Measurements from ENCODE around the gene PIK3AP1. TPM values are rescaled to one million over a fixed set of nuclear protein-coding genes. Genes with fewer than 3 reads are reported as not detected.
"Not testable (repeated sequence)": the region's sequence is repeated elsewhere in the genome, so short reads cannot be mapped to it uniquely, and the experiment has no call there.

The PIK3AP1 gene
- total RNA-seq, 6 experiments from 2014 or later = 36.2 to 197 (median 141) TPM

DNA sequence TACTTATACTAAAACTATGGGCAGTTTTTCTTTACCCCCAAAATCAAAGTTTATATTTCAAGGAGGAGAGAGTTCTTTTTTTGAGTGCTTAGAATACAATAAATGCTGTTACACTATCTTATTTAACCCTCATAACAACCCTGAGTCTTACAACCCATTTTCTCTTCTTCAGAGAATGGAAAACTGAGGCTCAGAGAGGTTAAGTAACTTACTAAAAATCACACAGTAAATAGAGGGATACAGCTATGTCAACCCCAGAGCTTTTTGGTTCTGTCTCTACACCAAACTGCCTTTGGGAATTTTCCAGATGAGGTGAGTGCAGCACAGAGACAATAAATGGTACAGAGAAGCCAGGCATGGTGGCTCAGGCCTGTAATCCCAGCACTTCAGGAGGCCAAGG lies 25.6 kb upstream of the PIK3AP1 start:
- H3K4me1 ChIP-seq = no peaks in the 10 kb centered on the region
- intact Hi-C loops (cut with DNase I) = no loop called here
- H3K4me3 ChIP-seq = no peak overlapping the region
- no peak for ATAC-seq
- H3K9me3 ChIP-seq = no peaks in the 10 kb centered on the region
- no peaks in the 10 kb centered on the region for H3K36me3 ChIP-seq
- DNase-seq = no peak
- no peaks in the 10 kb centered on the region for H3K27me3 ChIP-seq
- TF ChIP-seq, protein P1, sequence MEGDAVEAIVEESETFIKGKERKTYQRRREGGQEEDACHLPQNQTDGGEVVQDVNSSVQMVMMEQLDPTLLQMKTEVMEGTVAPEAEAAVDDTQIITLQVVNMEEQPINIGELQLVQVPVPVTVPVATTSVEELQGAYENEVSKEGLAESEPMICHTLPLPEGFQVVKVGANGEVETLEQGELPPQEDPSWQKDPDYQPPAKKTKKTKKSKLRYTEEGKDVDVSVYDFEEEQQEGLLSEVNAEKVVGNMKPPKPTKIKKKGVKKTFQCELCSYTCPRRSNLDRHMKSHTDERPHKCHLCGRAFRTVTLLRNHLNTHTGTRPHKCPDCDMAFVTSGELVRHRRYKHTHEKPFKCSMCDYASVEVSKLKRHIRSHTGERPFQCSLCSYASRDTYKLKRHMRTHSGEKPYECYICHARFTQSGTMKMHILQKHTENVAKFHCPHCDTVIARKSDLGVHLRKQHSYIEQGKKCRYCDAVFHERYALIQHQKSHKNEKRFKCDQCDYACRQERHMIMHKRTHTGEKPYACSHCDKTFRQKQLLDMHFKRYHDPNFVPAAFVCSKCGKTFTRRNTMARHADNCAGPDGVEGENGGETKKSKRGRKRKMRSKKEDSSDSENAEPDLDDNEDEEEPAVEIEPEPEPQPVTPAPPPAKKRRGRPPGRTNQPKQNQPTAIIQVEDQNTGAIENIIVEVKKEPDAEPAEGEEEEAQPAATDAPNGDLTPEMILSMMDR (IDR thresholded peaks at IDR 0.05) = no peak
- TF ChIP-seq POLR2A (IDR thresholded peaks at IDR 0.05) = no peak
- H3K27ac ChIP-seq = no peak overlapping the region

DNA sequence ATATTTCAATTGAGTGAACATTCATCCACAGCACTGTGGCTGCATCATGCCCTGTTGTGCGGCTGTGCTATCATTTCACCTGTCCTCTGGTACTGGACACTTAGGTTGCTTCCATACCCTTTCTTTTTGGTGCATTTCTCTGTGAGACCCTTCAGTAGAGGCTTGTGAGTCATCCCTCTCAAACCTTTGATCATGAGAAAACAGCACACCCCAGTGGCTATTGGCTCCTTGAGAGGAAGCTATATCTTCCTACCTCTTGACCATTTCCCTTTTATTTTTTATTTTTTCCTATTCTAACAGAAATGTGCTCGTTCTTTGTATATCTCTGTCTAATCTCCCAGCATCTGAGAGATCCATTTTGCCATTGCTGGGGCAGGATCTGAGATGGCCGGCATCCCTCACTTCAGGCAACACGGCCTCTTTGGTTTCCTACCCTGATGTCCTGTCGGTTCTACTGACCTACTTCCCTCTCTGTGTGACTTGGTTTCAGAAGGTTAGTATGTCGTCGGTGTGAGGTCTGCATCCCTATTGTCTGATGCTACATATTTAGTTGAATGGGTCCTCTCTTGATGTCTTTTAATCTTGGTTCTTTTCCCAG lies 23.8 kb upstream of the PIK3AP1 start:
- DNase-seq = no peak
- H3K4me1 ChIP-seq = no peaks in the 10 kb centered on the region
- H3K4me3 ChIP-seq = no peak overlapping the region
- H3K36me3 ChIP-seq = no peaks in the 10 kb centered on the region
- peak; percentile 56 to 65 (median 61) for ATAC-seq
- no peak overlapping the region for H3K27ac ChIP-seq
- no peaks in the 10 kb centered on the region for H3K9me3 ChIP-seq
- TF ChIP-seq, protein P1 (IDR thresholded peaks at IDR 0.05) = peak; percentile 35 to 40 (median 38)
- TF ChIP-seq POLR2A (IDR thresholded peaks at IDR 0.05) = no peak
- intact Hi-C loops (cut with DNase I) = no loop called here
- 38% methylated on average over 7 of the region's 7 CpGs for WGBS (ENCODE audit: insufficient coverage, low coverage, low lambda C conversion rate, missing lambda C conversion rate)
- no peaks in the 10 kb centered on the region for H3K27me3 ChIP-seq

DNA sequence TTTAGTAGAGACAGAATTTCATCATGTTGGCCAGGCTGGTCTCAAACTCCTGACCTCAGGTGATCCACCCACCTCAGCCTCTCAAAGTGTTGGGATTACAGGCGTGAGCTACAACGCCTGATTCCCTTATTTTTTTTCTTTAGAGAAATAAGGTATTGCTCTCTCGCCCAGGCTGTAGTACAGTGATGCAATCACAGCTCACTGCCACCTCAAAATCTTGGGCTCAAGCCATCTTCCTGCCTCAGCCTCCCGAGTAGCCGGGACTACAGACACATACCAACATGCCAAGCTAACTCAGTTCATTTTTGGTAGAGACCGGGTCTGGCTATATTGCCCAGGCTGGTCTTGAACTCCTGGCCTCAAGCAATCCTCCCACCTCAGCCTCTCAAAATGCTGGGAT lies 21.2 kb upstream of the PIK3AP1 start:
- DNase-seq, H3K36me3 ChIP-seq: not testable (repeated sequence)
- H3K27ac ChIP-seq = peak overlapping the region in 2 of 3 donors; percentile 14 to 54

GRCh38 chr10:96740579-96741281 lies 20.4 kb upstream of the PIK3AP1 start:
- intact Hi-C loops (cut with DNase I) = no loop called here
- no peak overlapping the region for H3K4me3 ChIP-seq
- peak overlapping the region in 1 of 3 donors; percentile 54 for H3K27ac ChIP-seq
- DNase-seq (peak; percentile 63 to 78 (median 64)), ATAC-seq (peak; percentile 75 to 86 (median 82))
- H3K4me1 ChIP-seq = no peaks in the 10 kb centered on the region
- WGBS (ENCODE audit: insufficient coverage, low coverage, low lambda C conversion rate, missing lambda C conversion rate) = 22% methylated on average over 6 of the region's 9 CpGs
- H3K36me3 ChIP-seq = no peaks in the 10 kb centered on the region
- no peaks in the 10 kb centered on the region for H3K9me3 ChIP-seq
- no peak for TF ChIP-seq POLR2A (IDR thresholded peaks at IDR 0.05)
- TF ChIP-seq, protein P1 (IDR thresholded peaks at IDR 0.05) = no peak
- H3K27me3 ChIP-seq = no peaks in the 10 kb centered on the region

More for the DNA sequence above, 21.2 kb upstream of the PIK3AP1 start:
- H3K27me3 ChIP-seq; H3K4me3 ChIP-seq; H3K4me1 ChIP-seq; intact Hi-C loops (cut with DNase I); H3K9me3 ChIP-seq: not testable (repeated sequence)
- peak; percentile 43 to 62 (median 56) for ATAC-seq
- WGBS (ENCODE audit: insufficient coverage, low coverage, low lambda C conversion rate, missing lambda C conversion rate) = 24% methylated on average over 6 of the region's 6 CpGs

DNA sequence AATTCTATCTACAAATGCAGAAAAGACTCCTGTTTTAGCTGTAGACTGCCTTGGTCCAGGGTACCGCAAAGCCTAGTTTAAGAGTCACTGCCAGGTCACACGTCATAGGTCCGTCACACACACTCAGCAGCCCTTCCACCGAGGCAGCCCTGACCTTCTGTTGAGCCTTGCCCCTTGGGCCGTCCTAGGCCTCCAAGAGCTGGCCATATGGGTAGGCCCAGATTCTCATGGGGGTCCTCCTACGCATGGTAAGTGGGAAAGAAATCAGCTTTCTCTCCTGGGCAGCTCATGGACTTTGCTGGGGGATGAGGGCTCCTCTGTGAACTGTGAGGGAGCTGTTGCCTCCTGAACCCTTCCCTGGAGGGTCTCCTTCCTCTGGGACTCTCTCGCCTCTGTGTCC lies 19.8 kb upstream of the PIK3AP1 start:
- H3K9me3 ChIP-seq = no peaks in the 10 kb centered on the region
- no peaks in the 10 kb centered on the region for H3K27me3 ChIP-seq
- H3K4me1 ChIP-seq = no peaks in the 10 kb centered on the region
- TF ChIP-seq, protein P1 (IDR thresholded peaks at IDR 0.05) = no peak
- no peak for TF ChIP-seq POLR2A (IDR thresholded peaks at IDR 0.05)
- 97% methylated on average over 6 of the region's 7 CpGs for WGBS (ENCODE audit: insufficient coverage, low coverage, low lambda C conversion rate, missing lambda C conversion rate)
- H3K27ac ChIP-seq = no peak overlapping the region
- DNase-seq = no peak
- ATAC-seq = peak in 1 of 4 donors; percentile 20
- intact Hi-C loops (cut with DNase I) = no loop called here
- no peaks in the 10 kb centered on the region for H3K36me3 ChIP-seq
- no peak overlapping the region for H3K4me3 ChIP-seq

- H3K27me3 ChIP-seq; DNase-seq; H3K27ac ChIP-seq; ATAC-seq; H3K36me3 ChIP-seq; intact Hi-C loops (cut with DNase I); H3K9me3 ChIP-seq; H3K4me3 ChIP-seq; H3K4me1 ChIP-seq: not testable (repeated sequence)
- WGBS (ENCODE audit: insufficient coverage, low coverage, low lambda C conversion rate, missing lambda C conversion rate) = 88% methylated on average over 1 of the region's 1 CpG
Measured at GRCh38 chr10:96737307-96737902, 17.1 kb upstream of the PIK3AP1 start.

Data from right lobe of liver (tissue), 6 donors.